Naive thymus-derived CD4-positive, alpha-beta T cell (primary cell): ENCODE measurements around the gene TMC5. TPM values are rescaled to one million over a fixed set of nuclear protein-coding genes. Genes with fewer than 3 reads are reported as not detected.

ENCODE experiments used
- ATAC-seq: fragments of 150-1000 bp; cut with Tn5 transposase; 2 replicates; pipeline ENCODE4 v1.10.0; 2021; ENCODE audit warnings: mild to moderate bottlenecking, moderate library complexity
- CTCF ChIA-PET: fragments of 350-600 bp; sonication (Branson Sonifier 250); formaldehyde crosslinking; loops from one replicate; lab custom pipeline; 2021; ENCODE audit warnings: antibody characterized with exemption; lab: Charles Lee
- POLR2A ChIA-PET: fragments of 350-600 bp; sonication (Branson Sonifier 250); formaldehyde crosslinking; loops from one replicate; lab custom pipeline; 2021; ENCODE audit warnings: antibody characterized with exemption, inconsistent platforms; lab: Charles Lee
- DNase-seq, 9 donors: peaks; one replicate each; pipeline versions ENCODE4 v3.0.0 to v3.0.0-alpha.2; 2020 to 2022; ENCODE audit warnings: mixed read lengths in 1 of 9
- H3K27ac ChIP-seq: one replicate; pipeline ENCODE4 v1.7.0; 2013; ENCODE audit warnings: mild to moderate bottlenecking, low read depth, low read length, moderate library complexity
- H3K27me3 ChIP-seq, 2 donors: one replicate each; pipeline ENCODE4 v1.7.0; 2013; ENCODE audit warnings: low read length in 2 of 2, mild to moderate bottlenecking in 2 of 2, moderate library complexity in 2 of 2; ENCODE audit not compliant: control insufficient read depth in 2 of 2, insufficient read depth in 2 of 2
- H3K36me3 ChIP-seq, 3 experiments: 1 replicate in 2 of 3; 2 replicates in 1 of 3; pipeline ENCODE4 v1.7.0; 2013; ENCODE audit warnings: low read length in 3 of 3, mild to moderate bottlenecking in 3 of 3, moderate library complexity in 1 of 3; ENCODE audit not compliant: insufficient read depth in 3 of 3, control insufficient read depth in 2 of 3
- H3K4me1 ChIP-seq, 2 donors: one replicate each; pipeline ENCODE4 v1.7.0; 2013; ENCODE audit warnings: low read length in 2 of 2, mild to moderate bottlenecking in 2 of 2, moderate library complexity in 1 of 2; ENCODE audit not compliant: control insufficient read depth in 2 of 2, insufficient read depth in 2 of 2
- H3K4me3 ChIP-seq: 2 replicates; pipeline ENCODE4 v1.7.0; 2013; ENCODE audit warnings: mild to moderate bottlenecking, low read length
- H3K9me3 ChIP-seq, 3 experiments: 1 replicate in 2 of 3; 2 replicates in 1 of 3; pipeline ENCODE4 v1.7.0; 2013; ENCODE audit warnings: low read length in 3 of 3; ENCODE audit not compliant: control insufficient read depth in 2 of 3
- H3K27ac Mint-ChIP-seq, 9 donors: one replicate each; pipeline ENCODE4 v1.8.0; 2020 to 2022; ENCODE audit warnings: mixed read lengths in 9 of 9, mild to moderate bottlenecking in 8 of 9, moderate library complexity in 5 of 9, inconsistent platforms in 2 of 9
- H3K27me3 Mint-ChIP-seq, 5 donors: one replicate each; pipeline ENCODE4 v1.8.0; 2021 to 2022; ENCODE audit warnings: mixed read lengths in 5 of 5, mild to moderate bottlenecking in 1 of 5
- H3K36me3 Mint-ChIP-seq, 5 donors: one replicate each; pipeline ENCODE4 v1.8.0; 2020 to 2022; ENCODE audit warnings: mixed read lengths in 5 of 5, mild to moderate bottlenecking in 3 of 5, inconsistent platforms in 1 of 5
- H3K4me1 Mint-ChIP-seq, 7 donors: one replicate each; pipeline ENCODE4 v1.8.0; 2020 to 2022; ENCODE audit warnings: mixed read lengths in 7 of 7, mild to moderate bottlenecking in 3 of 7, inconsistent platforms in 1 of 7
- H3K4me3 Mint-ChIP-seq, 10 donors: one replicate each; pipeline ENCODE4 v1.8.0; 2020 to 2022; ENCODE audit warnings: mild to moderate bottlenecking in 10 of 10, mixed read lengths in 10 of 10, moderate library complexity in 6 of 10, inconsistent platforms in 2 of 10
- H3K9me3 Mint-ChIP-seq, 11 donors: one replicate each; pipeline ENCODE4 v1.8.0; 2020 to 2022; ENCODE audit warnings: mixed read lengths in 11 of 11, mild to moderate bottlenecking in 4 of 11, inconsistent platforms in 1 of 11, moderate library complexity in 1 of 11
- intact Hi-C, 2 donors: fragments of 100-400 bp; cut with micrococcal nuclease; formaldehyde crosslinking; loops; one replicate each; pipeline ENCODE4 v1.15.1; 2023
- polyA plus RNA-seq, 2 donors: library from polyadenylated mRNA; unstranded; fragments of 300-500 nt; fragmentation: Illumina TruSeq; gene quantifications; one replicate each; pipeline ENCODE4 v1.2.3, GENCODE V29; 2021
- total RNA-seq, 6 experiments: library from RNA in 5 of 6; stranded (reverse) in 5 of 6; gene quantifications; 1 replicate in 5 of 6; 2 replicates in 1 of 6; pipeline ENCODE4 v1.2.3 and lab custom pipeline; 2021 to 2026

TMC5 gene
- total and polyA plus RNA-seq, 7 experiments from 2014 or later: not detected

DNA sequence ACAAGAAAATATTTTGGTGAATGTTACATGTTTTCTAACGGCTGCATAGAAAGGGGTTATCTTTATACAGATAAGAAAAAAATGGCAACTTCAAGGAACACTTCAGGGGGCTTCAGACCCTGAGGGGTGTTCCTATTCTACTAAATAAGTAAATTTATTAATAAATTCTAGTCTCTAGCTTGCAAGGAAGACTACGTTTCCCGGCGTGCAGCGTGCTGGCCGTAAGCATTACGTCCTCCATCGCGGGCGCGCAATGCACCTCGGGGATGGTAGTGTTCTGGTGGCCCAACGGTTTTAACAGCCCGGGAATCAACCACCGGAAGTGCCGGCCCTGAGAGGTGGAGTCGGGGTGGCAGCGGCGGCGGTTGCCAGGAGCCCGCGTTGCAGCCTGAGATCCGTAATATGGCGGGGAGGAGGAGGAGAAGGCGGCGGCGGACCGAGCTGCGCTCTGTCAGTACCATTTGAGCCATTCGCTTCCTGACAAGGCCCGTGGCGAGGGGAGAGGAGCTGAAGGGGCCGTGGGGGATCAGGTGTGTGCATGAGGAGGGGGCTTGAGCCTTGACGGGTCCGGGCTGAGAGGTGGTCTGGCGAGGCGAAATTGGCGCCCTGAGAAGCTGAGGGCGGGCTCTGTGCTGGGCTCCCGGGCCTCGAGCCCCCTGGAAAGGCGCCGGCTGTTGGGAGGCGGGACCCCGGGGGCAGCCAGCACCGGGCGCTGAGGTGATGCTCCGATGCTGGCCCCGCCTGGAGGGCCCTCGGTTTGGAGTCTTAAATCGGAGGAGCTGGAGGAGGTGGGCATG is 106.1 kb downstream of the TMC5 start, which contains the start of gene CCP110:
TSS of gene CCP110 (plus strand) at position 384 of the 797 bp plus-strand sequence. CDS start 3,940 bp downstream, outside the sequence.
- POLR2A ChIA-PET: interaction anchor here (0.6 to 3.7 kb wide), 4 partner anchors 25 to 733 kb away, joined by 3 to 37 read pairs (median 6); partner anchors contain the start of genes COQ7, RPS15A and VPS35L
- peaks cover 39 to 60% (median 49%) of the 10 kb centered on the region in 7 donors for H3K4me1 Mint-ChIP-seq
- CTCF ChIA-PET: interaction anchor here (0.6 to 2.3 kb wide), 5 partner anchors 22 to 608 kb away, joined by 3 to 19 read pairs (median 4); partner anchors contain the start of gene VPS35L
- peak within 1 kb of the TSS; percentile 83 to 95 (median 90) for H3K27ac Mint-ChIP-seq
- no peaks in the 10 kb centered on the region for H3K9me3 Mint-ChIP-seq
- Histone ChIP-seq H3K27me3 (no peaks in the 10 kb centered on the region), H3K9me3 (no peaks in the 10 kb centered on the region), H3K27ac (peak within 1 kb of the TSS; percentile 82), H3K4me3 (peak within 1 kb of the TSS; percentile 89), H3K36me3 (peaks cover 0 to 15% (median 0%) of the 10 kb centered on the region in 3 experiments), H3K4me1 (peaks cover 15 to 31% of the 10 kb centered on the region in 2 donors)
- intact Hi-C loops: loop anchor here (1.0 to 10.0 kb wide), 13 partner anchors 15 to 1981 kb away; partner anchors contain the start of genes ARL6IP1 (in 2 of the 2), COQ7 (in 2 of the 2), THUMPD1 (in 2 of the 2) and VPS35L (in 2 of the 2)
- peak within 1 kb of the TSS; percentile 92 to 100 (median 97) for H3K4me3 Mint-ChIP-seq
- no peaks in the 10 kb centered on the region for H3K27me3 Mint-ChIP-seq
- peaks cover 0 to 13% (median 6%) of the 10 kb centered on the region in 5 donors for H3K36me3 Mint-ChIP-seq
- peak; percentile 90 for ATAC-seq
- DNase-seq: peak; percentile 82 to 94 (median 92)

DNA sequence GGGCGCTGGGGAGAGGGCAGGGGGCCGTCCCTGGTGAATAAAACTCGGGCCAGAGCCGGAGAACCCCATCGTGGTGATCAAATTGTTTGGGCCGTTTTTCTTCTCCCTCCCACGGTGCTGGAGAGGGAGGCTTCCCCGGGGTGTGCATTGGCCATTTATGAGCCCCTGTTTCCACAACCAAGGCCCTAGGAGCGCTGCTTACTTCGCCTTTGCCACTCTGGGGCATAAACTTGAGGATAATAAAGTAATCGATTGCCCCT is 106.6 kb downstream of the TMC5 start:
- peaks cover 0 to 18% (median 0%) of the 10 kb centered on the region in 3 experiments for H3K36me3 ChIP-seq
- H3K4me3 ChIP-seq: peak overlapping the region; percentile 89
- Mint-ChIP-seq H3K27ac (peak overlapping the region; percentile 34 to 95 (median 83)), H3K9me3 (no peaks in the 10 kb centered on the region), H3K36me3 (peaks cover 0 to 15% (median 8%) of the 10 kb centered on the region in 5 donors), H3K4me3 (peak overlapping the region; percentile 92 to 100 (median 97)), H3K4me1 (peaks cover 35 to 55% (median 46%) of the 10 kb centered on the region in 7 donors), H3K27me3 (no peaks in the 10 kb centered on the region)
- ChIA-PET POLR2A (interaction anchor here (1.4 to 3.7 kb wide), 3 partner anchors 24 to 457 kb away, joined by 5 to 37 read pairs (median 6); partner anchors contain the start of genes COQ7 and VPS35L), CTCF (interaction anchor here (0.6 to 2.3 kb wide), 4 partner anchors 31 to 383 kb away, joined by 3 to 19 read pairs (median 5); partner anchors contain the start of gene VPS35L)
- H3K27me3 ChIP-seq: no peaks in the 10 kb centered on the region
- H3K27ac ChIP-seq: peak overlapping the region; percentile 73
- ATAC-seq: no peak
- peaks cover 15 to 31% of the 10 kb centered on the region in 2 donors for H3K4me1 ChIP-seq
- peak in 1 of 9 donors; percentile 24 for DNase-seq
- intact Hi-C loops: loop anchor here (1.0 to 10.0 kb wide), 6 partner anchors 362 to 1981 kb away; partner anchors contain the start of genes ARL6IP1 (in 1 of the 2), SMG1 (in 1 of the 2) and THUMPD1 (in 1 of the 2)
- H3K9me3 ChIP-seq: no peaks in the 10 kb centered on the region

DNA sequence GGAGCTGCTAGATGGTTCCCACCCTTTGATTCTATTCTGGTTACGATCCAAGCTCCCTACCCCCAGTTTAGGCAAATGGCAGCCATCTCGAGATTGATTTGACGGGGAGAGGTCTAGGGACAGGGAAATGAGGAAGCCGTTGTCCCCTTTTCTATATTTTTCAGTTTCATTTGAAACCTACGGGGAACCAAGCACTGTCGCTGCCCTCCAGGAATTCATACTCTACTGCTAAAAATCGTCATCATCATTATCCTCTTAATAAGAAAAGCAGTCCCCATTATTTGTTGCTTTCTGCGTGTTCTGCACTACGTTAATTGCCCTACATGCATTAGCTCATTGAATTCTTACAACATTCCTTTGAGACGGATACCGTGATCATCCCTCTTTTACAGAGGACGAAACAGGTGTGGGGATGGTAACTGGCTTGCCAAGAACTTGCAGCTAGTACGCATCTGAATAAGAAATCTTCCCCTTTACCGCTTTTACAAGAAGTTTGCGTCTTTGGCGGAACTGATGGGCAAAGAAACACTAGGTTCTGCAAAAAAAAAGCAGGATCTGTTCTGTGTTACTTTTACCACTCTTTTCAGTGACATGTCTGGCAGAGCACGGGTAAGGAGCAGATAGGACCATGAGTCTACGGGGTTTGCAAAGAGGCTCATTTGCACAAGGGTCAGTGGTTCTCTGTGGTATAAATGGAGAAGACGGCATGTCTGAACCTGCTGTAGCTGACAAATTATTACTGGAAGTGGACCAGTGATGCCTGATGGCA is 107.1 kb downstream of the TMC5 start:
- intact Hi-C loops: loop anchor here (1.0 to 10.0 kb wide), 6 partner anchors 362 to 1980 kb away; partner anchors contain the start of genes ARL6IP1 (in 1 of the 2), SMG1 (in 1 of the 2) and THUMPD1 (in 1 of the 2)
- no peaks in the 10 kb centered on the region for H3K9me3 Mint-ChIP-seq
- H3K27me3 ChIP-seq: no peaks in the 10 kb centered on the region
- H3K9me3 ChIP-seq: no peaks in the 10 kb centered on the region
- H3K4me3 Mint-ChIP-seq: peak overlapping the region; percentile 92 to 100 (median 97)
- DNase-seq (peak in 3 of 9 donors; percentile 7 to 17 (median 10)), ATAC-seq (no peak)
- H3K36me3 ChIP-seq: peaks cover 0 to 18% (median 0%) of the 10 kb centered on the region in 3 experiments
- peaks cover 15 to 31% of the 10 kb centered on the region in 2 donors for H3K4me1 ChIP-seq
- peak overlapping the region; percentile 34 to 95 (median 83) for H3K27ac Mint-ChIP-seq
- CTCF ChIA-PET: interaction anchor here (0.6 to 2.3 kb wide), 5 partner anchors 22 to 383 kb away, joined by 3 to 19 read pairs (median 4); partner anchors contain the start of gene VPS35L
- peak overlapping the region; percentile 89 for H3K4me3 ChIP-seq
- H3K27me3 Mint-ChIP-seq: no peaks in the 10 kb centered on the region
- POLR2A ChIA-PET: interaction anchor here (0.5 to 3.7 kb wide), 4 partner anchors 24 to 458 kb away, joined by 4 to 37 read pairs (median 6); partner anchors contain the start of genes COQ7 and VPS35L
- H3K27ac ChIP-seq: peak overlapping the region; percentile 73
- H3K36me3 Mint-ChIP-seq: peaks cover 0 to 15% (median 8%) of the 10 kb centered on the region in 5 donors
- peaks cover 35 to 51% (median 45%) of the 10 kb centered on the region in 7 donors for H3K4me1 Mint-ChIP-seq

DNA sequence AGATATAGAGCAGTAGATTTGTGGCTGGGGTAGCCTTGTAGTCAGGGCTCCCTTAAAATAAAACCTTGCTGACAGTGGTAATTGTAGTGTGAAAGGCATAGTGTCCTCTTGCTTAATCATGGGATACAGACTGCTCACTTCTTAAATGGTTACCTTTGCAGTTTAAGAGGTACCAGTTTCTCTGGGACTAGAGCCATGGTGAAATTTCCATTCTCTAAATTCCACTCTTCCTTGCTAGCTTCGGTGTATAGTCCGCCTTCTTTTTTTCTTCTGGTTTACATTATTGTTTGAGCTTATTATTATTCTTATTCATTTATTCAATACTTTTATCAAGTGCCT is 107.7 kb downstream of the TMC5 start:
- Mint-ChIP-seq H3K27me3 (no peaks in the 10 kb centered on the region), H3K4me3 (peak overlapping the region; percentile 92 to 100 (median 97)), H3K4me1 (peaks cover 30 to 47% (median 41%) of the 10 kb centered on the region in 7 donors), H3K36me3 (peaks cover 0 to 13% (median 8%) of the 10 kb centered on the region in 5 donors), H3K27ac (peak overlapping the region in 5 of 9 donors; percentile 23 to 95 (median 83)), H3K9me3 (no peaks in the 10 kb centered on the region)
- ChIA-PET CTCF (interaction anchor here (1.0 to 2.3 kb wide), 4 partner anchors 22 to 382 kb away, joined by 3 to 19 read pairs (median 5); partner anchors contain the start of gene VPS35L), POLR2A (interaction anchor here (0.5 to 3.7 kb wide), 3 partner anchors 23 to 381 kb away, joined by 4 to 37 read pairs (median 5); partner anchors contain the start of gene VPS35L)
- no peak for ATAC-seq
- H3K9me3 ChIP-seq: no peaks in the 10 kb centered on the region
- DNase-seq: no peak
- peak overlapping the region; percentile 89 for H3K4me3 ChIP-seq
- H3K4me1 ChIP-seq: peaks cover 15 to 30% of the 10 kb centered on the region in 2 donors
- H3K27me3 ChIP-seq: no peaks in the 10 kb centered on the region
- H3K36me3 ChIP-seq: peaks cover 0 to 18% (median 0%) of the 10 kb centered on the region in 3 experiments
- H3K27ac ChIP-seq: no peak overlapping the region
- intact Hi-C loops: loop anchor here in 1 of 2 donors (10.0 kb wide), 1 partner anchor 1979 kb away; no protein-coding TSS in a partner anchor

DNA sequence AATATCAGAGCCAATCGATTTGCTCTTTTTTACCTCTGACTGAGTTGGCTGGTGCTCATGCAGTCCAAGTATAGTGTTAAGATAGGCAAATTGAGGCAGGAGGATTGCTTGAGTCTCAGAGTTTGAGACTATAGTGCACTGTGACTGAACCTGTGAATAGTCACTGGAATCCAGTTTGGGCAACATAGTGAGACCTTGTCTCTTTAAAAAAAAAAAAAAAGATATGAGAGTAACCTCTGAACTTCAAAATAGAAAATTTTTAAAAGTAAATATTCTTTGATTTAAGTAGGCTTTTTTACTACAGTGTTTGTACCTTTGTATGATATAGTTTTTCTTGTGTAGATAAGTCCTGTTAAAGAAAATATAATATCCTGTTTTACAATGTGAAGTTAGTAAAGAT is 109.5 kb downstream of the TMC5 start:
- Mint-ChIP-seq H3K9me3 (no peaks in the 10 kb centered on the region), H3K27ac (no peak overlapping the region), H3K36me3 (peaks cover 2 to 18% (median 10%) of the 10 kb centered on the region in 5 donors), H3K4me1 (peaks cover 17 to 34% (median 27%) of the 10 kb centered on the region in 7 donors), H3K4me3 (no peak overlapping the region), H3K27me3 (no peaks in the 10 kb centered on the region)
- Histone ChIP-seq H3K4me3 (no peak overlapping the region), H3K36me3 (peaks cover 0 to 16% (median 0%) of the 10 kb centered on the region in 3 experiments), H3K9me3 (no peaks in the 10 kb centered on the region), H3K27me3 (no peaks in the 10 kb centered on the region), H3K4me1 (peaks cover 5 to 20% of the 10 kb centered on the region in 2 donors), H3K27ac (no peak overlapping the region)
- intact Hi-C loops: loop anchor here in 1 of 2 donors (10.0 kb wide), 1 partner anchor 1978 kb away; no protein-coding TSS in a partner anchor
- DNase-seq (no peak), ATAC-seq (no peak)
- POLR2A ChIA-PET: no interaction called here
- CTCF ChIA-PET: no interaction called here
